C4-2B (cell line): ENCODE measurements around the gene GNAI2.

Experiments used
- H3K27ac ChIP-seq: fragments of 450-650 bp; 2 replicates; pipeline ENCODE4 v1.5.1; 2017
- CTCF ChIP-seq: fragments of 450-650 bp; conservative IDR thresholded peaks from 2 replicates; pipeline ENCODE4 v1.5.1; 2017; ENCODE audit warnings: mild to moderate bottlenecking
- ZFX ChIP-seq: fragments of 450-650 bp; IDR thresholded peaks from 2 replicates; pipeline ENCODE4 v1.6.1; 2017

The GNAI2 gene

GRCh38 chr3:50235716-50236483 is at the start of gene GNAI2:
TSS of gene GNAI2 (plus strand) at chr3:50236204. CDS start at chr3:50236336, 132 bp downstream.
- TF ChIP-seq ZFX (no peak), CTCF (no peak)
- peak within 1 kb of the TSS; percentile 66 for H3K27ac ChIP-seq

GRCh38 chr3:50187750-50188149 is 48.3 kb upstream of the GNAI2 start:
- no peak for TF ChIP-seq ZFX
- no peak for TF ChIP-seq CTCF

GRCh38 chr3:50189274-50189673 is 46.7 kb upstream of the GNAI2 start:
- no peak overlapping the region for H3K27ac ChIP-seq
- TF ChIP-seq ZFX (no peak), CTCF (peak; percentile 76)

More at GRCh38 chr3:50187750-50188149, 48.3 kb upstream of the GNAI2 start:
- H3K27ac ChIP-seq, result no peak overlapping the region

GRCh38 chr3:50189989-50190388 is 46.0 kb upstream of the GNAI2 start:
- TF ChIP-seq CTCF, result no peak
- TF ChIP-seq ZFX, result no peak
- no peak overlapping the region for H3K27ac ChIP-seq

GRCh38 chr3:50190936-50191660 is 44.9 kb upstream of the GNAI2 start, which contains the start of gene GNAT1:
TSS of gene GNAT1 (plus strand) at chr3:50191610. CDS start at chr3:50191726, 116 bp downstream.
- no peak within 1 kb of the TSS for H3K27ac ChIP-seq
- TF ChIP-seq CTCF (no peak), ZFX (no peak)

GRCh38 chr3:50192124-50192523 is 43.9 kb upstream of the GNAI2 start:
- TF ChIP-seq CTCF (no peak), ZFX (no peak)
- no peak overlapping the region for H3K27ac ChIP-seq

- no peak overlapping the region for H3K27ac ChIP-seq
- TF ChIP-seq CTCF (peak; percentile 88), ZFX (no peak)
Observed at GRCh38 chr3:50192689-50193141, 43.3 kb upstream of the GNAI2 start.
